ENCODE results near the gene KRT37. TPM values are rescaled to one million over a fixed set of nuclear protein-coding genes. Genes with fewer than 3 reads are reported as not detected.

The KRT37 gene
- total RNA-seq, 1 experiment from 2014 or later, result not detected

GRCh38 chr17:41392278-41392677, 32.1 kb downstream of the KRT37 start:
- peaks cover 0 to 6% of the 10 kb centered on the region in 2 experiments; a peak in 1 of 4 replicates for H3K4me1 Mint-ChIP-seq

More at GRCh38 chr17:41392278-41392677, 32.1 kb downstream of the KRT37 start:
- Mint-ChIP-seq H3K36me3 (ENCODE audit: insufficient read depth in 1 of 3, low read depth in 3 of 3) (0 out of 7 replicates have a peak, but pooled peaks cover 0 to 1% (median 0%) of the 10 kb centered on the region in 3 experiments), H3K9me3 (peaks cover 0 to 1% of the 10 kb centered on the region in 2 experiments; a peak in 3 of 5 replicates), H3K4me3 (no peak overlapping the region), H3K27ac (no peak overlapping the region), H3K27me3 (ENCODE audit: low read depth) (no peaks in the 10 kb centered on the region)
- Histone ChIP-seq H3K56ac (ENCODE audit: insufficient read length, low read depth, low read length) (no peak overlapping the region), H4K91ac (ENCODE audit: insufficient read length, low read depth, low read length) (no peak overlapping the region), H3K23me2 (ENCODE audit: insufficient read length, low read depth, low read length, poor library complexity, severe bottlenecking) (no peaks in the 10 kb centered on the region), H3K18ac (ENCODE audit: insufficient read length, low read depth, low read length) (no peak overlapping the region), H4K5ac (ENCODE audit: insufficient read length, low read depth, low read length) (no peak overlapping the region), H2BK120ac (ENCODE audit: low read depth, low read length, poor library complexity, severe bottlenecking) (no peak overlapping the region), H3T11ph (ENCODE audit: low read length) (no peak overlapping the region), H2BK12ac (ENCODE audit: insufficient read length, low read depth, low read length) (no peak overlapping the region), H2BK20ac (ENCODE audit: low read depth, low read length, poor library complexity, severe bottlenecking) (no peak overlapping the region), H3K9me3 (ENCODE audit: control insufficient read depth, low read depth, low read length) (no peaks in the 10 kb centered on the region), H3K9ac (ENCODE audit: extremely low read depth, insufficient read length, low read length) (no peak overlapping the region), H3K23ac (ENCODE audit: insufficient read length, low read depth, low read length) (no peak overlapping the region), H3K27me3 (ENCODE audit: insufficient read depth, low read length) (no peaks in the 10 kb centered on the region), H4K8ac (replicated peaks; ENCODE audit: insufficient read length, low read depth, low read length) (no peak overlapping the region), H3K4me2 (ENCODE audit: insufficient read depth, insufficient read length, low read length) (no peak overlapping the region), H2AFZ (ENCODE audit: low read length) (no peak overlapping the region), H3K4ac (ENCODE audit: low read depth, low read length) (no peak overlapping the region), H3K79me1 (ENCODE audit: insufficient read depth, low read depth, low read length, poor library complexity, severe bottlenecking) (no peaks in the 10 kb centered on the region), H3K4me1 (ENCODE audit: insufficient read depth, low read length) (no peaks in the 10 kb centered on the region), H3K27ac (ENCODE audit: insufficient read length, low read depth, low read length) (no peak overlapping the region), H3K79me2 (ENCODE audit: insufficient read depth, low read length) (no peaks in the 10 kb centered on the region), H4K20me1 (ENCODE audit: control insufficient read depth, insufficient read depth, insufficient read length) (no peaks in the 10 kb centered on the region), H2AK5ac (ENCODE audit: insufficient read length, low read length) (no peak overlapping the region), H2BK5ac (ENCODE audit: insufficient read length, low read length) (no peak overlapping the region), H2BK15ac (ENCODE audit: low read depth, low read length) (no peak overlapping the region), H3K14ac (ENCODE audit: insufficient read depth, low read length) (no peak overlapping the region)
- no peak for DNase-seq
- no peak for TF ChIP-seq CTCF (conservative IDR thresholded peaks at IDR 0.05)
- no CpG with 5 or more reads among the region's 1 CpG for WGBS (ENCODE audit: extremely low coverage, insufficient read length, low lambda C conversion rate)
